Thyroid gland (tissue), 4 donors: ENCODE measurements around the gene EPS8. TPM values are rescaled to one million over a fixed set of nuclear protein-coding genes. Genes with fewer than 3 reads are reported as not detected.

ENCODE experiments used
- DNase-seq, 2 donors: peaks; one replicate each; pipeline ENCODE4 v3.0.0-alpha.2; 2019
- H3K27ac ChIP-seq, 3 donors: fragments of 200-600 bp; sonication (generic); 1 replicate in 2 of 3; 2 replicates in 1 of 3; pipeline ENCODE4 v1.5.1; 2016 to 2019; ENCODE audit warnings: mild to moderate bottlenecking in 1 of 3, moderate library complexity in 1 of 3
- H3K27me3 ChIP-seq: fragments of 200-600 bp; sonication (generic); one replicate; pipeline ENCODE4 v1.5.1; 2019
- H3K36me3 ChIP-seq, 2 donors: fragments of 200-600 bp; sonication (generic); one replicate each; pipeline ENCODE4 v1.5.1; 2016 to 2019
- H3K4me1 ChIP-seq, 2 donors: fragments of 200-600 bp; sonication (generic); one replicate each; pipeline ENCODE4 v1.5.1; 2017 to 2019
- H3K4me3 ChIP-seq, 3 donors: fragments of 200-600 bp; sonication (generic); replicated peaks in 1 of 3; 1 replicate in 2 of 3; 2 replicates in 1 of 3; pipeline ENCODE4 v1.5.1; 2016; ENCODE audit warnings: mild to moderate bottlenecking in 1 of 3
- H3K9me3 ChIP-seq: fragments of 200-600 bp; sonication (generic); one replicate; pipeline ENCODE4 v1.5.1; 2017
- POLR2A ChIP-seq, 2 donors: fragments of 450-650 bp; IDR thresholded peaks; one replicate each; pipeline ENCODE4 v1.6.1; 2017; ENCODE audit warnings: antibody characterized with exemption in 2 of 2, mild to moderate bottlenecking in 2 of 2, moderate library complexity in 1 of 2
- WGBS, 2 donors: methylation state at CpG; one replicate each; pipeline ENCODE4 v1.1.5; 2017; 5-methylcytosine and 5-hydroxymethylcytosine counted together
- intact Hi-C: fragments of 100-400 bp; cut with DNase I; formaldehyde crosslinking; loops from one replicate; pipeline ENCODE4 v1.15.1; 2023
- small RNA-seq: library from RNA; depleted of rRNA; stranded (forward); fragments of <200 nt; gene quantifications from one replicate; pipeline ENCODE3, GENCODE V24; 2016
- total RNA-seq, 4 donors: library from RNA; depleted of rRNA; stranded (reverse); fragments of >200 nt; gene quantifications; one replicate each; pipeline ENCODE4 v1.2.3, GENCODE V29; 2016
- TF ChIP-seq, protein P1 (sequence below), 6 experiments: fragments of 200-600 bp in 3 of 6; fragments of 450-650 bp in 3 of 6; sonication (generic) in 3 of 6; IDR thresholded peaks; one replicate each; pipeline ENCODE4 v1.5.1; 2016 to 2019; ENCODE audit warnings: antibody characterized with exemption in 6 of 6, mild to moderate bottlenecking in 2 of 6, inconsistent platforms in 1 of 6, moderate library complexity in 1 of 6

The EPS8 gene
- total RNA-seq, 4 donors from 2014 or later = 78.0 to 127 (median 110) TPM

DNA sequence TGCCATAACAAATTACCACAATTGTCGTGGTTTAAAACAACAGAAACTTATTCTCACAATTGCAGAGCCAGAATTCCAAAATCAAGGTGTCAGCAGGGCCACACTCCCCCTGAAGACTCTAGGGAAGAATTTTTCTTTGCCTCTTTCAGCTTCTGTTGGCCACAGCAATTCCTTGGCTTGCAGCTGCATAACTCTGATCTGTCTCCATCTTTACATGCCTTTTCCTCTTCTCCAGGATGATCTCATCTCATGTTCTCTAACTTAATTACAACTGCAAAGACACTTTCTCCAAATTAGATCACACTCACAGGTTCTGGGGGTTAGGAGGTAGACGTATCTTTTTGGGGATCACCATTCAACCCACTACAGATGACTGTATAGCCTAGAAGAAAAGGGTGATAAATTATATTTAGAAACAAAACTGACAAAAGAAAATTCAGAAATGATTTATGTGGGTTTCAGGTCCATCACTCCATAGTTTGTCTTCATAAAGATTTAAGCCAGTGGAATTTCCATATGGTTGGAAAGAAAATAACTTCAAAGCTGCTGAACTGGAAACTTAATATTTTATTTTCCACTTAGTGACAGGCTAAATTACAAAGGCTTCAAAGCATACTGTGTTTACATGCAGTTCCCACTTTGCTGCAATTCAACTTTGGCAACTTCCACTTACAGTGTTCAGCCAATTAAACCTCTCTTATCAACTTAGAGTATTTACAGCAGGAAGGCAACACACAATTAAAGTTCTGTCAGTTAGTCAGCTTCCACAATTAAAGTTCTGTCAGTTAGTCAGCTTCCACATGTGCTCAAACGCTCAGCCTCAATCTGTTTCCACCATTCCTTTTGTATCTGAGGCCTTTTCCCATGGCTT lies 213.3 kb downstream of the EPS8 start:
- H3K9me3 ChIP-seq = no peaks in the 10 kb centered on the region
- intact Hi-C loops = no loop called here

DNA sequence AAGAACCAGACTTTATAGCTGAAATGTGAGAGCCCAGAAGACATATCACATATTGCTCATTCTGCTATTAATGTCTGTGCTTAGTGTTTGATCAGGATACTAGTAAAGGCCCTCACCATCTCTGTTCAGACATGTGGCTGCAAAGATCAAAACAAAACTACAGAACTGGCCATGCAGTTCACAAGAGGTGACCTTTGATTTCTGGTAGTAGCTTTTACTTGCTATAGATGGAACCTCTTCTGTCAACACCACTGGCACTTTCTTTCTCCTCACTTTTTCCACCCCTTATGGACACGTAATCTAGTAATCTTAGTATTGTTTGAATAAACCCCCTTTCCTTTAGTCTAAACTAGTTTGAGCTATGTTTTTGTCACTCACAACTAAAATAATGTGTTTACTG lies 214.8 kb downstream of the EPS8 start:
- WGBS, 2 donors = 93 to 95% methylated on average over 1 of the region's 1 CpG
- Histone ChIP-seq H3K27me3 (no peaks in the 10 kb centered on the region), H3K4me3 (no peak overlapping the region), H3K36me3 (no peaks in the 10 kb centered on the region), H3K4me1 (peaks cover 3 to 13% of the 10 kb centered on the region in 2 donors), H3K27ac (no peak overlapping the region), H3K9me3 (no peaks in the 10 kb centered on the region)
- TF ChIP-seq, protein P1, sequence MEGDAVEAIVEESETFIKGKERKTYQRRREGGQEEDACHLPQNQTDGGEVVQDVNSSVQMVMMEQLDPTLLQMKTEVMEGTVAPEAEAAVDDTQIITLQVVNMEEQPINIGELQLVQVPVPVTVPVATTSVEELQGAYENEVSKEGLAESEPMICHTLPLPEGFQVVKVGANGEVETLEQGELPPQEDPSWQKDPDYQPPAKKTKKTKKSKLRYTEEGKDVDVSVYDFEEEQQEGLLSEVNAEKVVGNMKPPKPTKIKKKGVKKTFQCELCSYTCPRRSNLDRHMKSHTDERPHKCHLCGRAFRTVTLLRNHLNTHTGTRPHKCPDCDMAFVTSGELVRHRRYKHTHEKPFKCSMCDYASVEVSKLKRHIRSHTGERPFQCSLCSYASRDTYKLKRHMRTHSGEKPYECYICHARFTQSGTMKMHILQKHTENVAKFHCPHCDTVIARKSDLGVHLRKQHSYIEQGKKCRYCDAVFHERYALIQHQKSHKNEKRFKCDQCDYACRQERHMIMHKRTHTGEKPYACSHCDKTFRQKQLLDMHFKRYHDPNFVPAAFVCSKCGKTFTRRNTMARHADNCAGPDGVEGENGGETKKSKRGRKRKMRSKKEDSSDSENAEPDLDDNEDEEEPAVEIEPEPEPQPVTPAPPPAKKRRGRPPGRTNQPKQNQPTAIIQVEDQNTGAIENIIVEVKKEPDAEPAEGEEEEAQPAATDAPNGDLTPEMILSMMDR (IDR thresholded peaks at IDR 0.05) = no peak
- no peak for TF ChIP-seq POLR2A (IDR thresholded peaks at IDR 0.05)
- intact Hi-C loops = no loop called here
- no peak for DNase-seq

More for the DNA sequence above, 213.3 kb downstream of the EPS8 start:
- WGBS, 2 donors = 72 to 76% methylated on average over 3 of the region's 3 CpGs
- no peaks in the 10 kb centered on the region for H3K27me3 ChIP-seq
- no peak for DNase-seq
- H3K4me3 ChIP-seq = no peak overlapping the region
- TF ChIP-seq, protein P1 (IDR thresholded peaks at IDR 0.05) = no peak
- no peak for TF ChIP-seq POLR2A (IDR thresholded peaks at IDR 0.05)
- H3K4me1 ChIP-seq = peaks cover 0 to 6% of the 10 kb centered on the region in 2 donors
- H3K36me3 ChIP-seq = no peaks in the 10 kb centered on the region
- no peak overlapping the region for H3K27ac ChIP-seq

Small RNA genes within 50 kb of the gene (small RNA-seq; reads per million reads assigned to genes)
- not detected for gene RNU6-251P

Other genes starting within 250 kb of the EPS8 start
- 100 to 1,000 TPM in 1 of 4 donors, 10 to 100 TPM in 3; 84.9 to 100 (median 93.3) TPM for gene STRAP, start 93.0 kb upstream of the EPS8 start, total RNA-seq
- gene DERA, start 121.9 kb upstream of the EPS8 start, total RNA-seq = 10 to 100 TPM; 54.1 to 74.3 (median 69.5) TPM